ENCODE results near the gene CSRNP3.

DNA sequence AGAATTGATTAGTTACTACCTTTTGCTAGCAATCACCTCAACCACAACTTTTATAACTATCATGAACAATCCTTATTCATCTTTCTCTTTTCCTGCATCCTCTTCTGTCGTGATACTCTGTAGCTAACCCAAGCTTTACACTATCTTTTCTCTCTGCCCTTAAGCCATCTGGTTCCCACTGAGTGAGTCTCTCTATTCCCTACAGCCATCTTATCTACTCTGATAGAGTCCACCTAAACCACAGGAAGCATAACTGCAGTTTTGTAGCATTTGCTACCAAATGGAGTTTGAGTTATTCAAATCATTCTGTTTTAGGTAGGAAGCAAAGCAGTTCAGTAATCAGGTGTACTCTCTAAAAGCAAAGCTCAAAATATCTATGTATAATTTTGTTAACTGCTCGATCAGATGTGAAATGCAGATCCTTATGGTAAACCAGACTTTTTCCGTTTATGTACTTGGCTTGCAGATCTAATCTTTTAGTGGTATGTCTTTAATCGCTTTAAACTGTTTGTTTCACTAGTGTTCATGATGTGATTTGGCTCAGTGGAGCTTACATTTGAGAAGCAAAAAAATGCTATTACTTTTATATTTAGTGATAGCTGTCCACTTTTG is 91.0 kb downstream of the CSRNP3 start:
- TF ChIP-seq ZNF792 (tag by site-specific recombination; IDR thresholded peaks at IDR 0.05): no peak
- TF ChIP-seq YY1 (tag by site-specific recombination; IDR thresholded peaks at IDR 0.05): no peak
- TF ChIP-seq PRDM1 (tag by site-specific recombination; IDR thresholded peaks at IDR 0.05): no peak
- no peak for TF ChIP-seq KLF16 (tag by site-specific recombination; IDR thresholded peaks at IDR 0.05)
- TF ChIP-seq, protein P1, sequence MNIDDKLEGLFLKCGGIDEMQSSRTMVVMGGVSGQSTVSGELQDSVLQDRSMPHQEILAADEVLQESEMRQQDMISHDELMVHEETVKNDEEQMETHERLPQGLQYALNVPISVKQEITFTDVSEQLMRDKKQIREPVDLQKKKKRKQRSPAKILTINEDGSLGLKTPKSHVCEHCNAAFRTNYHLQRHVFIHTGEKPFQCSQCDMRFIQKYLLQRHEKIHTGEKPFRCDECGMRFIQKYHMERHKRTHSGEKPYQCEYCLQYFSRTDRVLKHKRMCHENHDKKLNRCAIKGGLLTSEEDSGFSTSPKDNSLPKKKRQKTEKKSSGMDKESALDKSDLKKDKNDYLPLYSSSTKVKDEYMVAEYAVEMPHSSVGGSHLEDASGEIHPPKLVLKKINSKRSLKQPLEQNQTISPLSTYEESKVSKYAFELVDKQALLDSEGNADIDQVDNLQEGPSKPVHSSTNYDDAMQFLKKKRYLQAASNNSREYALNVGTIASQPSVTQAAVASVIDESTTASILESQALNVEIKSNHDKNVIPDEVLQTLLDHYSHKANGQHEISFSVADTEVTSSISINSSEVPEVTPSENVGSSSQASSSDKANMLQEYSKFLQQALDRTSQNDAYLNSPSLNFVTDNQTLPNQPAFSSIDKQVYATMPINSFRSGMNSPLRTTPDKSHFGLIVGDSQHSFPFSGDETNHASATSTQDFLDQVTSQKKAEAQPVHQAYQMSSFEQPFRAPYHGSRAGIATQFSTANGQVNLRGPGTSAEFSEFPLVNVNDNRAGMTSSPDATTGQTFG (tag by site-specific recombination; IDR thresholded peaks at IDR 0.05; ENCODE audit: borderline replicate concordance): no peak
- TF ChIP-seq, protein P2, sequence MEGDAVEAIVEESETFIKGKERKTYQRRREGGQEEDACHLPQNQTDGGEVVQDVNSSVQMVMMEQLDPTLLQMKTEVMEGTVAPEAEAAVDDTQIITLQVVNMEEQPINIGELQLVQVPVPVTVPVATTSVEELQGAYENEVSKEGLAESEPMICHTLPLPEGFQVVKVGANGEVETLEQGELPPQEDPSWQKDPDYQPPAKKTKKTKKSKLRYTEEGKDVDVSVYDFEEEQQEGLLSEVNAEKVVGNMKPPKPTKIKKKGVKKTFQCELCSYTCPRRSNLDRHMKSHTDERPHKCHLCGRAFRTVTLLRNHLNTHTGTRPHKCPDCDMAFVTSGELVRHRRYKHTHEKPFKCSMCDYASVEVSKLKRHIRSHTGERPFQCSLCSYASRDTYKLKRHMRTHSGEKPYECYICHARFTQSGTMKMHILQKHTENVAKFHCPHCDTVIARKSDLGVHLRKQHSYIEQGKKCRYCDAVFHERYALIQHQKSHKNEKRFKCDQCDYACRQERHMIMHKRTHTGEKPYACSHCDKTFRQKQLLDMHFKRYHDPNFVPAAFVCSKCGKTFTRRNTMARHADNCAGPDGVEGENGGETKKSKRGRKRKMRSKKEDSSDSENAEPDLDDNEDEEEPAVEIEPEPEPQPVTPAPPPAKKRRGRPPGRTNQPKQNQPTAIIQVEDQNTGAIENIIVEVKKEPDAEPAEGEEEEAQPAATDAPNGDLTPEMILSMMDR (tag by site-specific recombination; IDR thresholded peaks at IDR 0.05): no peak
- no peak for TF ChIP-seq ZBTB48 (tag by site-specific recombination; IDR thresholded peaks at IDR 0.05)
- no peak for TF ChIP-seq ZNF274 (IDR thresholded peaks at IDR 0.05; ENCODE audit: low read length)
- no peak for TF ChIP-seq ZNF274 (tag by site-specific recombination; IDR thresholded peaks at IDR 0.05; ENCODE audit: borderline replicate concordance)
- no peak for TF ChIP-seq ZNF239 (tag by site-specific recombination; IDR thresholded peaks at IDR 0.05)
- TF ChIP-seq, protein P3, sequence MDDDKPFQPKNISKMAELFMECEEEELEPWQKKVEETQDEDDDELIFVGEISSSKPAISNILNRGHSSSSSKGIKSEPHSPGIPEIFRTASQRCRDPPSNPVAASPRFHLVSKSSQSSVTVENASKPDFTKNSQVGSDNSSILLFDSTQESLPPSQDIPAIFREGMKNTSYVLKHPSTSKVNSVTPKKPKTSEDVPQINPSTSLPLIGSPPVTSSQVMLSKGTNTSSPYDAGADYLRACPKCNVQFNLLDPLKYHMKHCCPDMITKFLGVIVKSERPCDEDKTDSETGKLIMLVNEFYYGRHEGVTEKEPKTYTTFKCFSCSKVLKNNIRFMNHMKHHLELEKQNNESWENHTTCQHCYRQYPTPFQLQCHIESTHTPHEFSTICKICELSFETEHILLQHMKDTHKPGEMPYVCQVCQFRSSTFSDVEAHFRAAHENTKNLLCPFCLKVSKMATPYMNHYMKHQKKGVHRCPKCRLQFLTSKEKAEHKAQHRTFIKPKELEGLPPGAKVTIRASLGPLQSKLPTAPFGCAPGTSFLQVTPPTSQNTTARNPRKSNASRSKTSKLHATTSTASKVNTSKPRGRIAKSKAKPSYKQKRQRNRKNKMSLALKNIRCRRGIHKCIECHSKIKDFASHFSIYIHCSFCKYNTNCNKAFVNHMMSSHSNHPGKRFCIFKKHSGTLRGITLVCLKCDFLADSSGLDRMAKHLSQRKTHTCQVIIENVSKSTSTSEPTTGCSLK (tag by site-specific recombination; IDR thresholded peaks at IDR 0.05): no peak
- TF ChIP-seq SP2 (tag by site-specific recombination; IDR thresholded peaks at IDR 0.05): no peak
- TF ChIP-seq, protein P4, sequence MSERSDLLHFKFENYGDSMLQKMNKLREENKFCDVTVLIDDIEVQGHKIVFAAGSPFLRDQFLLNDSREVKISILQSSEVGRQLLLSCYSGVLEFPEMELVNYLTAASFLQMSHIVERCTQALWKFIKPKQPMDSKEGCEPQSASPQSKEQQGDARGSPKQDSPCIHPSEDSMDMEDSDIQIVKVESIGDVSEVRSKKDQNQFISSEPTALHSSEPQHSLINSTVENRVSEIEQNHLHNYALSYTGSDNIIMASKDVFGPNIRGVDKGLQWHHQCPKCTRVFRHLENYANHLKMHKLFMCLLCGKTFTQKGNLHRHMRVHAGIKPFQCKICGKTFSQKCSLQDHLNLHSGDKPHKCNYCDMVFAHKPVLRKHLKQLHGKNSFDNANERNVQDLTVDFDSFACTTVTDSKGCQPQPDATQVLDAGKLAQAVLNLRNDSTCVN (tag by site-specific recombination; optimal IDR thresholded peaks at IDR 0.05): no peak
- TF ChIP-seq, protein P5, sequence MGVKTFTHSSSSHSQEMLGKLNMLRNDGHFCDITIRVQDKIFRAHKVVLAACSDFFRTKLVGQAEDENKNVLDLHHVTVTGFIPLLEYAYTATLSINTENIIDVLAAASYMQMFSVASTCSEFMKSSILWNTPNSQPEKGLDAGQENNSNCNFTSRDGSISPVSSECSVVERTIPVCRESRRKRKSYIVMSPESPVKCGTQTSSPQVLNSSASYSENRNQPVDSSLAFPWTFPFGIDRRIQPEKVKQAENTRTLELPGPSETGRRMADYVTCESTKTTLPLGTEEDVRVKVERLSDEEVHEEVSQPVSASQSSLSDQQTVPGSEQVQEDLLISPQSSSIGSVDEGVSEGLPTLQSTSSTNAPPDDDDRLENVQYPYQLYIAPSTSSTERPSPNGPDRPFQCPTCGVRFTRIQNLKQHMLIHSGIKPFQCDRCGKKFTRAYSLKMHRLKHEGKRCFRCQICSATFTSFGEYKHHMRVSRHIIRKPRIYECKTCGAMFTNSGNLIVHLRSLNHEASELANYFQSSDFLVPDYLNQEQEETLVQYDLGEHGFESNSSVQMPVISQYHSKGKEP (tag by site-specific recombination; IDR thresholded peaks at IDR 0.05): no peak
- TF ChIP-seq ZNF785 (tag by site-specific recombination; IDR thresholded peaks at IDR 0.05): no peak
